IMR-90 (cell line): ENCODE measurements around the gene AOPEP. TPM values are rescaled to one million over a fixed set of nuclear protein-coding genes. Genes with fewer than 3 reads are reported as not detected.

Source experiments
- ATAC-seq: fragments of 200-7000 bp; cut with Tn5 transposase; 2 replicates; pipeline ENCODE4 v1.9.1; 2020; ENCODE audit warnings: low read depth, mild to moderate bottlenecking, moderate library complexity
- BruUV-seq: library from RNA; stranded (reverse); fragments of 400-500 nt; replicated peaks from 2 replicates; lab custom pipeline; 2021; lab: Mats Ljungman, UMichigan
- CTCF ChIA-PET: fragments of 300-600 bp; formaldehyde crosslinking; extraction: SDS; loops from one replicate; lab custom pipeline; 2021; ENCODE audit warnings: antibody characterized with exemption; lab: Yijun Ruan, JAX
- POLR2A ChIA-PET: fragments of 300-600 bp; sonication (Branson Sonifier 250); formaldehyde crosslinking; loops from one replicate; lab custom pipeline; 2022; ENCODE audit warnings: antibody characterized with exemption; ENCODE audit not compliant: unreplicated experiment; lab: Charles Lee
- DNase-seq: peaks from one replicate; pipeline ENCODE4 v3.0.0; 2013
- H2AFZ ChIP-seq: replicated peaks from 2 replicates; pipeline ENCODE3; 2013; ENCODE audit warnings: low read length, mild to moderate bottlenecking; ENCODE audit not compliant: poor library complexity
- H2AK5ac ChIP-seq: 2 replicates; pipeline ENCODE4 v1.6.1; 2013; ENCODE audit warnings: low read depth, low read length, inconsistent platforms
- H2AK9ac ChIP-seq: replicated peaks from 2 replicates; pipeline ENCODE3; 2013; ENCODE audit warnings: mild to moderate bottlenecking, low read depth, low read length, moderate library complexity; ENCODE audit not compliant: poor library complexity
- H2BK120ac ChIP-seq: 2 replicates; pipeline ENCODE4 v1.6.1; 2013; ENCODE audit warnings: low read depth, low read length, inconsistent platforms
- H2BK15ac ChIP-seq: 3 replicates; pipeline ENCODE4 v1.6.1; 2013; ENCODE audit warnings: low read depth, low read length, inconsistent platforms
- H2BK20ac ChIP-seq: 2 replicates; pipeline ENCODE4 v1.6.1; 2013; ENCODE audit warnings: low read depth, mild to moderate bottlenecking, inconsistent platforms, low read length, moderate library complexity
- H2BK5ac ChIP-seq: 2 replicates; pipeline ENCODE4 v1.6.1; 2013; ENCODE audit warnings: mild to moderate bottlenecking, low read depth, low read length, inconsistent platforms; ENCODE audit not compliant: poor library complexity, severe bottlenecking
- H3K14ac ChIP-seq: replicated peaks from 2 replicates; pipeline ENCODE4 v1.6.1; 2013; ENCODE audit warnings: low read depth, low read length, inconsistent platforms
- H3K18ac ChIP-seq: 2 replicates; pipeline ENCODE4 v1.6.1; 2013; ENCODE audit warnings: low read depth, low read length, control low read depth
- H3K23ac ChIP-seq: 2 replicates; pipeline ENCODE4 v1.6.1; 2013; ENCODE audit warnings: low read depth, low read length, inconsistent platforms
- H3K27ac ChIP-seq: 2 replicates; pipeline ENCODE4 v1.5.1; 2013; ENCODE audit warnings: mild to moderate bottlenecking, control low read depth, low read length; ENCODE audit not compliant: insufficient read depth
- H3K27me3 ChIP-seq: 2 replicates; pipeline ENCODE4 v1.6.1; 2013; ENCODE audit warnings: low read length; ENCODE audit not compliant: control insufficient read depth, insufficient read depth
- H3K36me3 ChIP-seq: 2 replicates; pipeline ENCODE4 v1.6.1; 2013; ENCODE audit warnings: low read length, mixed read lengths; ENCODE audit not compliant: control insufficient read depth, insufficient read depth
- H3K4ac ChIP-seq: 2 replicates; pipeline ENCODE4 v1.6.1; 2013; ENCODE audit warnings: low read depth, low read length, inconsistent platforms
- H3K4me1 ChIP-seq: 2 replicates; pipeline ENCODE4 v1.6.1; 2013; ENCODE audit warnings: low read length, mixed read lengths; ENCODE audit not compliant: control insufficient read depth, insufficient read depth
- H3K4me2 ChIP-seq: 2 replicates; pipeline ENCODE4 v1.6.1; 2013; ENCODE audit warnings: low read depth, mild to moderate bottlenecking, control low read depth, low read length, moderate library complexity
- H3K4me3 ChIP-seq: 2 replicates; pipeline ENCODE4 v1.5.1; 2013; ENCODE audit warnings: low read depth, mild to moderate bottlenecking, control low read depth, low read length, moderate library complexity; ENCODE audit not compliant: insufficient read depth
- H3K56ac ChIP-seq: 2 replicates; pipeline ENCODE4 v1.6.1; 2013; ENCODE audit warnings: low read length, inconsistent platforms; ENCODE audit not compliant: insufficient read depth; ENCODE audit errors: extremely low read depth
- H3K79me1 ChIP-seq, 2 experiments: 2 replicates each; pipeline ENCODE4 v1.6.1; 2013; ENCODE audit warnings: low read length in 2 of 2, inconsistent platforms in 1 of 2, low read depth in 1 of 2
- H3K9ac ChIP-seq: 2 replicates; pipeline ENCODE4 v1.6.1; 2013; ENCODE audit warnings: low read depth, low read length, control low read depth
- H3K9me1 ChIP-seq: 2 replicates; pipeline ENCODE4 v1.6.1; 2013; ENCODE audit warnings: low read length, inconsistent platforms; ENCODE audit not compliant: insufficient read depth
- H3K9me3 ChIP-seq: 2 replicates; pipeline ENCODE4 v1.6.1; 2013; ENCODE audit warnings: low read length; ENCODE audit not compliant: control insufficient read depth, insufficient read depth
- H4K20me1 ChIP-seq: 2 replicates; pipeline ENCODE4 v1.6.1; 2013; ENCODE audit warnings: low read length, inconsistent platforms; ENCODE audit not compliant: insufficient read depth
- H4K5ac ChIP-seq: 2 replicates; pipeline ENCODE4 v1.6.1; 2013; ENCODE audit warnings: mild to moderate bottlenecking, low read depth, low read length, control low read depth
- H4K8ac ChIP-seq, 2 experiments: 2 replicates each; pipeline ENCODE4 v1.6.1; 2013; ENCODE audit warnings: low read depth in 2 of 2, low read length in 2 of 2, control low read depth in 1 of 2, inconsistent platforms in 1 of 2
- H4K91ac ChIP-seq: 2 replicates; pipeline ENCODE4 v1.6.1; 2013; ENCODE audit warnings: low read depth, low read length, inconsistent platforms; ENCODE audit not compliant: insufficient read depth
- ELK1 ChIP-seq: fragments of 150-350 bp; IDR thresholded peaks from 2 replicates; pipeline ENCODE4 v1.6.1; 2016; ENCODE audit warnings: low read depth, mild to moderate bottlenecking, low read length, moderate library complexity, borderline replicate concordance
- FOS ChIP-seq: fragments of 150-350 bp; IDR thresholded peaks from 2 replicates; pipeline ENCODE4 v1.6.1; 2016; ENCODE audit warnings: low read depth, low read length
- MXI1 ChIP-seq: IDR thresholded peaks from 2 replicates; pipeline ENCODE4 v1.6.1; 2012; ENCODE audit warnings: low read depth, mild to moderate bottlenecking, low read length, moderate library complexity, borderline replicate concordance
- NFE2L2 ChIP-seq: fragments of 150-350 bp; IDR thresholded peaks from 2 replicates; pipeline ENCODE4 v1.6.1; 2016; ENCODE audit warnings: low read depth, mild to moderate bottlenecking, low read length
- POLR2A ChIP-seq: IDR thresholded peaks from 2 replicates; pipeline ENCODE4 v1.6.1; 2012; ENCODE audit warnings: mild to moderate bottlenecking, low read depth, low read length
- RAD21 ChIP-seq: IDR thresholded peaks from 2 replicates; pipeline ENCODE4 v1.6.1; 2012; ENCODE audit warnings: low read length, improper control_type of control experiment
- RCOR1 ChIP-seq: IDR thresholded peaks from 2 replicates; pipeline ENCODE4 v1.6.1; 2012; ENCODE audit warnings: mild to moderate bottlenecking, low read length, improper control_type of control experiment; ENCODE audit not compliant: insufficient replicate concordance
- USF2 ChIP-seq: fragments of 150-350 bp; IDR thresholded peaks from 2 replicates; pipeline ENCODE4 v1.6.1; 2017; ENCODE audit warnings: mild to moderate bottlenecking, antibody characterized with exemption, low read length, low read depth
- WGBS, 2 experiments: methylation state at CpG; one replicate each; pipeline versions ENCODE4 v1.1.5 to v1.1.7; 2013; ENCODE audit warnings: missing lambda C conversion rate in 2 of 2; ENCODE audit not compliant: insufficient read length in 1 of 2; ENCODE audit errors: extremely low coverage in 2 of 2; 5-methylcytosine and 5-hydroxymethylcytosine counted together
- dilution Hi-C: fragments of 300-500 bp; cut with HindIII; formaldehyde crosslinking; loops from one replicate; pipeline ENCODE4 v1.14.3; 2018; ENCODE audit warnings: low sequenced_read_pairs; ENCODE audit not compliant: unreplicated experiment
- in situ Hi-C: fragments of 300-500 bp; cut with MboI; formaldehyde crosslinking; loops from 3 replicates; pipeline ENCODE4 v1.14.3; 2019; ENCODE audit warnings: low sequenced_read_pairs, inconsistent platforms, mixed read lengths
- intact Hi-C: fragments of 100-400 bp; cut with micrococcal nuclease; formaldehyde crosslinking; loops from 2 replicates; pipeline ENCODE4 v1.10.0; 2022
- polyA plus RNA-seq, 3 experiments: library from polyadenylated mRNA; depleted of rRNA; stranded (reverse); fragments of >200 nt; gene quantifications; 2 replicates each; pipeline ENCODE4 v1.2.3, GENCODE V29; 2012; ENCODE audit warnings: low replicate concordance in 1 of 3
- total RNA-seq: library from RNA; depleted of rRNA; stranded (reverse); fragments of >200 nt; gene quantifications from 2 replicates; pipeline ENCODE4 v1.2.3, GENCODE V29; 2012

The AOPEP gene
- total and polyA plus RNA-seq, 2 of the 4 experiments (the other 2 are of a cell fraction) = 34.9 to 38.7 TPM

GRCh38 chr9:94936419-94936818 is 209.9 kb downstream of the AOPEP start:
- Histone ChIP-seq H3K9me1 (peaks cover 19% of the 10 kb centered on the region), H2AK9ac (no peak overlapping the region), H3K79me1 (peaks cover 10 to 33% of the 10 kb centered on the region in 2 experiments; a peak in 3 of 4 replicates), H2AK5ac (peak overlapping the region; percentile 97), H3K23ac (peak overlapping the region; percentile 57; the same call in 1 of the 2 replicates), H3K4me1 (peaks cover 32% of the 10 kb centered on the region), H3K36me3 (no peaks in the 10 kb centered on the region), H3K9me3 (no peaks in the 10 kb centered on the region), H3K4ac (peak overlapping the region; percentile 98), H3K9ac (no peak overlapping the region), H3K4me2 (0 out of 2 replicates have a peak overlapping the region, but pooled peaks have one; percentile 6), H3K4me3 (no peak overlapping the region), H2BK5ac (peak overlapping the region; percentile 96), H4K8ac (peak overlapping the region; percentile 52 to 90; a peak in 3 of 4 replicates), H3K27ac (peak overlapping the region; percentile 89; the same call in 1 of the 2 replicates), H2BK20ac (peak overlapping the region; percentile 99), H2BK15ac (peak overlapping the region; percentile 95; the same call in 2 of the 3 replicates), H3K18ac (peak overlapping the region; percentile 100), H2BK120ac (peak overlapping the region; percentile 97), H4K5ac (peak overlapping the region; percentile 99), H3K56ac (no peak overlapping the region), H4K20me1 (no peaks in the 10 kb centered on the region), H3K27me3 (no peaks in the 10 kb centered on the region), H3K14ac (peak overlapping the region; percentile 96), H2AFZ (no peak overlapping the region), H4K91ac (peak overlapping the region; percentile 98)
- dilution Hi-C loops (no loop called here), in situ Hi-C loops (no loop called here), intact Hi-C loops (loop anchor here (2.0 kb wide), 1 partner anchor 14 kb away; no protein-coding TSS in a partner anchor)
- TF ChIP-seq POLR2A = no peak
- no peak for TF ChIP-seq MXI1
- no peak for TF ChIP-seq RAD21
- TF ChIP-seq NFE2L2 = no peak
- TF ChIP-seq FOS = no peak
- no peak for TF ChIP-seq ELK1
- TF ChIP-seq RCOR1 = no peak
- TF ChIP-seq USF2 = no peak
- no CpG with 5 or more reads among the region's 3 CpGs for whole genome bisulfite sequencing, 2 experiments
- ATAC-seq (peak; percentile 21), DNase-seq (peak; percentile 55)
- no TSS peak for BruUV-seq
- ChIA-PET CTCF (interaction anchor here (1.3 kb wide), 1 partner anchor 22 kb away, joined by 3 read pairs; no protein-coding TSS in a partner anchor), POLR2A (no interaction called here)
